D721Med (cell line): Measurements from ENCODE around the gene SPAG17.
A peak's percentile ranks its signal among the peaks of the same experiment; 100 is the strongest.

Source experiments
- DNase-seq: peaks from one replicate; pipeline ENCODE4 v3.0.0; 2011; ENCODE audit warnings: low spot score; ENCODE audit not compliant: insufficient read length
- FAIRE-seq: peaks from 2 replicates; lab custom pipeline; 2011; peaks lifted over from hg19 to GRCh38; lab: Jason Lieb, UNC
- CTCF ChIP-seq: IDR thresholded peaks from 2 replicates; pipeline ENCODE4 v1.5.1; 2012; ENCODE audit warnings: mild to moderate bottlenecking, control low read depth; ENCODE audit not compliant: insufficient read depth; ENCODE audit errors: missing control alignments

The SPAG17 gene

GRCh38 chr1:117976381-117976780 is 208.6 kb downstream of the SPAG17 start:
- DNase-seq = no peak
- no peak for TF ChIP-seq CTCF
- no peak for FAIRE-seq

- TF ChIP-seq CTCF = no peak
- DNase-seq = no peak
- FAIRE-seq = no peak
Observed at GRCh38 chr1:117971777-117972176, 213.3 kb downstream of the SPAG17 start.

GRCh38 chr1:117970252-117970651 is 214.8 kb downstream of the SPAG17 start:
- no peak for DNase-seq

GRCh38 chr1:117967881-117968280 is 217.1 kb downstream of the SPAG17 start:
- TF ChIP-seq CTCF = no peak
- FAIRE-seq = no peak
- no peak for DNase-seq

More at GRCh38 chr1:117970252-117970651, 214.8 kb downstream of the SPAG17 start:
- no peak for FAIRE-seq
- no peak for TF ChIP-seq CTCF

GRCh38 chr1:117967477-117967876 is 217.6 kb downstream of the SPAG17 start:
- no peak for DNase-seq
- peak; percentile 25 for TF ChIP-seq CTCF
- FAIRE-seq = no peak

GRCh38 chr1:117964290-117965038 is 220.6 kb downstream of the SPAG17 start:
- FAIRE-seq = no peak
- no peak for TF ChIP-seq CTCF
- DNase-seq = no peak

GRCh38 chr1:117959364-117959763 is 225.7 kb downstream of the SPAG17 start:
- FAIRE-seq (no peak), DNase-seq (no peak)
- no peak for TF ChIP-seq CTCF
